8988T (cell line): Measurements from ENCODE around the gene RNF212B.
"Not testable (repeated sequence)": the region's sequence is repeated elsewhere in the genome, so short reads cannot be mapped to it uniquely, and the experiment has no call there.

Source experiments
- DNase-seq: peaks from one replicate; pipeline ENCODE4 v3.0.0; 2011

The RNF212B gene

DNA sequence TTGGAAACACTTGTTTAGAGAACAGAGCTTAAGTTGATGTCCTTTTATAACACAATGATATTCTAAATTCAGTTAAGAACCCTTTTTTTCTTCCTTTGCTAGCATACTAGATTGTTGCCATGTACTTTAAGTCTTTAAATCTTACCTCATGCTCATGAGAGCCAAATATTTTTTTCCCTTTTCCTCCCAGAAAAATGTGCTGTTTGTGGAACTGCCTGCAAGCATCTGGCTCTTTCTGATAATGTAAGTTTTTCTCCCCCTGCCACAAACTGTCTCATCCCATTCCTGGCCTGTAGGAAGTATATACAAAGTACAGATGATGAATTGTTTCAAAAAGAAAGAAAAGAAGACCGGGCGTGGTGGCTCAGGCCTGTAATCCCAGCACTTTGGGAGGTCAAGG lies 5.3 kb downstream of the RNF212B start:
- no peak for DNase-seq

DNA sequence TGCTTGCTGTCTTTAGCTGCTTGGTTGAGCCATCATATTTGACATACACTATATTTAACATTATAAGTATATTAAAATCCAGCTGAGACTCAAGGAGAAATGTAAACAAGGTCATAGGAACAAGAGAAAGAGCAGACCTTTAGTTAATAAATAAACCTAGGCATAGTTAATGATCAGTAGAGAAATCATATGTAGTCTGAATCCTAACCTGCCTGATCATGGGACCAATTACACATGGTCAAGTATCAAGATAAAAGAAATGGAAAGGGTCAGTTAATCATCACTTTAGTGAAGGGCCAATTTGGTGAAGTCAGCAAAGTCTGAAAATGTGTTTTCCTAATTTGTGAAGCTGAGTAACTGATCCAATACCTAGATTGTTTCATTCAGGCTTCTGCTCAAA lies 7.5 kb downstream of the RNF212B start:
- no peak for DNase-seq

DNA sequence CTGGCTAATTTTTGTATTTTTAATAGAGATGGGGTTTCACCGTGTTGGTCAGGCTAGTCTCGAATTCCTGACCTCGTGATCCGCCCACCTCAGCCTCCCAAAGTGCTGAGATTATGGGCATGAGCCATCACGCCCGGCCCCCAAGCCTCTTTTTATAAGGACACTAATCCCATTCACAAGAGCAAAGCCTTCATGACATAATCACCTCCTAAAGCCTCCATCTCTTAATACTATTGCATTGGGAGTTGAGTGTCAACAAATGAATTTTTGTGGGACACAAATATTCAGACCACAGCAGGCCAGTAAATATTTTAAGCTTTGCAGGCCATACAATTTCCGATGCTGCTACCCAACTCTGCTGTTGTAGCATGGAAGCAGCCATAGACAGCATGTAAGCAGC lies 10.9 kb downstream of the RNF212B start:
- DNase-seq: no peak

DNA sequence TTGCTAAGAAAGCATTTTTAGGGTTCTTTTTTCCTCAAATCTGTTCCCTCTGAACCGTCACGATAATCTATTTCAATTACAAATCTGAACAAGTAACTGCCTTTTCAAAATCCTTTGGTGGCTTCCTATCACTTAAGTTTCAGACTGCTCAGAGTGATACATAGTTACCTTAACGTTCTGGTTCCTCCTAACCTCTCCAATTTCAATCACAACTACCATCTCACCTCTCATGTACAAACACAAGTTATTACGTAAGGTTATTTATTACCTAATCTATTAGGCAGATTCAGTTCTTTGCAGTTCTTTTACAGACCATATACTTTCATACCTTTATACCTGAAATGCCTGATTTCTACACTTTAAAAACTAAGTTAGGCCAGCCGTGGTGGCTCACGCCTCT lies 12.1 kb downstream of the RNF212B start:
- no peak for DNase-seq

DNA sequence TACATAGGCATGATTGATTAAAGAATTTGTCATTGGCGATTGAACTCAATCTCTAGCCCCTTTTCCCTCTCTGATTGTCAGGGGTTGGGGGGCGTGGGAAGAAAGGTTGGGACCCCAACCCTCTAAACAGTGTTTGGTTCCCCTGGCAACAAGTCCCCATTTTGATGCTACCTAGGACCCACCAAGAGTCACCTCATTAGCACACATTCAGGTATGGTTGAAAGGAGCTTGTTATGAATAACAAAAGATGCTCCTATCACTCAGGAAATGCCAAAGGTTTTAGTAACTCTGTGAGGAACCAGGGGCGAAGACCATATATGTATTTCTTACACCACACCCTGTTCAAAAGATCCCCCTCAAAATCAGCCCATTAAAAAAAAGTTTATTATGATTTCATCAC lies 14.3 kb downstream of the RNF212B start:
- DNase-seq: no peak

DNA sequence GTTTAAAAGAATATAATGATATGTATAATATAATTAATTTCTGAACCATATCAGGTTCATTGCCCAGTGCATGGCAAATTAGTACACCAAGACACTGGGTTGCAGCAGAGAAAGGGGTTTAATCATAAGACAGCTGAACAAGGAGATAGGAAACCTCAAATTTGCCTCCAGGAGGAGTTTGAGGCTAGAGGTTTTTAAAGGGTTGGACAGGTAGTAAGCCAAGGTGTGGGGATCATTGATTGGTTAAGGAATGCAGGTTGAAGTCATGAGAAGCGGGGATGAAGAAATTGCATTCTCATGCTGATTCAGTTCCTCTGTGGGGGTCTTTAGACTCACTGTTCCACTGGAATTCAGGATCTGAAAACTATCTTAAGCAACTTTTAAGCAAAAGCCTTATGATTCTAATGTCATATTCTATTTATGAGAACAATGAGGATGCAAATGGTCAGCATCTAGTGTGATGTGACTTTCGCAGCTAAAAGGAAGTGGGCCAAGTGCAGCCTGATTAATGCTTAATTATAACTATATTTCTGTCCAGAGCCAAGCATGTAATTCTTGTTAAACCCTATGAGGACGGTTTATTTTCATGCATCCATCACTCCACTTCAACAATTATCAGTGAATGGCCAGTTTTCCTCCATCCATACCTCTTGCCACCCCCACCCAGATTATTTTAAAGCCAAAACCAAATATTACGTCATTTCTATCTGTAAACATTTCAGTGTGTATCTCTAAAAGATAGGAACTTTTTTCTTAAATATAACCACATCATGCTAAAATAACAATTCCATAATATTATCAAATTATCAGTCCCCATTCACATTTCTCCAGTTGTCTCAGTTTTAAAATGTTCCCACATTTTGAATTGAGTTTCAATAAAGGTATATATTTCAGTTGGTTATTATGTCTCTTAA lies 14.9 kb downstream of the RNF212B start:
- DNase-seq: no peak

DNA sequence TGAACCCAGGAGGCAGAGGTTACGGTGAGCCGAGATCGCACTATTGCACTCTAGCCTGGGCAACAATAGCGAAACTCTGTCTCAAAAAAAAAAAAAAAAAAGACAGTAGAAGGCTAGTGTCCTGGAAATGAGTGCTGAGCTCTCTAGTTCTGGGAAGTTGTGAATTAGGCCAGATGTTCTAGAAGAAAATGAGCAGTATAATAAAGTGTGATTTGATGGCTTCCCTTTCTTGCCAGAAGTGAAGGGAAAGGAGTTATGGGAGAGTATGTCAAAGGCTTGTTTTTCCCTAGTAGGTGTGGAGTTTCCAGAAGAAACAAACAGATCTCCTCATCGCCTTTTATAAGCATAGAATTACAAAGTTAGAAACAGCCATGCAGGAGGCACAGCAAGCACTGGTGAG lies 20.5 kb downstream of the RNF212B start:
- DNase-seq: no peak

DNA sequence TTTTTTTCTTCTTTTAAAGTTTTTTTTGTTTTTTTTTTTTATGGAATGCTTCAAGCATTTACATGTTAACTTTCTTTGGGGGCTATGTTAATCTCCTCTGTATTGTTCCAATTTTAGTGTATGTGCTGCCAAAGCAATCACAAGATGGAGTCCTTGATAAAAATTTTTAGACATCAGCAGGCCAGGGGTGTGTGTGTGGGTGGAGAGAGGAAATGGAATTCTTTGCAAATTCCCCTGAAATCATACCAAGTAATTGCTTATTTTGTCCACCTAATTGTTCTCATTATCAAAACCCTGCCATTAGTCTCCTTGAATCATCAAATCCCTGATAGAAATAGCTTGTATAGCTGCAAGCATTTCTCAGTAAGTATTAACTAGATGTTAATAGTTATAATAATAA lies 21.7 kb downstream of the RNF212B start:
- DNase-seq: no peak

DNA sequence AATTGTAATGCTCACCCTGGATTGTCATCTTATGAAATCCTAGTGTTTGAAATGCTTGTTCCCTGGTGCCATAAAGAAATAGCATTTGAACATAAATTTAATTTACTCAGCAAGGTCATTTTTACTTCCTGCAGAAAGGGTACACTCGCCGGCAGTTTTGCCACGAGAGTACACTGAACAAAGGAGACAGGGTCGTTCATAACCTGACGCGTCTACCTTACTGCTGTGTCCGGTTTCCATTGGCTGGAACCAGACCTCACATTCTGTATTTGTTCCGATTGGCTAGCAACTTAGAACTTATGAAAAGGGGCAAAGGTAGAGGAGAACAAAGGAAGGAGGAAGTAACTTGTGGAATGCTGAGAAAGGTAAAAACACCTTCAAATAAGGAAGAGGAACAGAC lies 23.1 kb downstream of the RNF212B start:
- not testable (repeated sequence) for DNase-seq

DNA sequence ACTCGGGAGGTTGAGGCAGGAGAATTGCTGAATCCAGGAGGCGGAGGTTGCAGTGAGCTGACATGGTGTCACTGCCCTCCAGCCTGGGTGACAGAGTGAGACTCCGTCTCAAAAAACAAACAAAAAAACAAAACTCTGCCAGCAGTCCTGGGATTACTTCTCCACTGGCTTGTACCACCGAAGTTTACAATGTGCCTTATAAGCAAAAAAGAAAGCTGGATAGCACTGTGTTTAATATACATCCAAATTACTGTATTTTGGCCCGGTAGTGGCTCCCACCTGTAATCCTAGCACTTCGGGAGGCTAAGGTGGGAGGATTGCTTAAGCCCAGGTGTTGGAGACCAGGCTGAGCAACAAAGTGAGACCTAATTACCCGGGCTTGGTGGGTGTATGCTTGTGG lies 31.5 kb downstream of the RNF212B start:
- no peak for DNase-seq

DNA sequence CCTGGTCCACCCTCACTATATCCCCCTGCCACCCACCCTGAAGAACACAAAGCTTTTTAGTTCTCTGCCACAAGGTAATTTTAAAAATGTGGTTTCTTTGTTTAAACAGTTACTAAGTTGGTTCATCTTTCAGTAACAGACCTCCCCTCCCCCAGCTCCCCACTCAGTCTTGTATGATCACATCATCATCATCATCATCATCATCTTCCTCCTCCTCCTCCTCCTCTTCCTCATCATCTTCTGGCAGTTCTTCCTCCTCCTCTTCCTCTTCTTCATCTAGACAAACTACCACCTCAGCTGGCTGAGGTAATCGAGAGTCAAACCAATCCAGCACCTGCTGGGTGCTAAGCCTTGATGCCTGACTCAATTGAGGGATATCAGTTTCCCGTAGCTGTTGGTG lies 37.7 kb downstream of the RNF212B start:
- DNase-seq: no peak

DNA sequence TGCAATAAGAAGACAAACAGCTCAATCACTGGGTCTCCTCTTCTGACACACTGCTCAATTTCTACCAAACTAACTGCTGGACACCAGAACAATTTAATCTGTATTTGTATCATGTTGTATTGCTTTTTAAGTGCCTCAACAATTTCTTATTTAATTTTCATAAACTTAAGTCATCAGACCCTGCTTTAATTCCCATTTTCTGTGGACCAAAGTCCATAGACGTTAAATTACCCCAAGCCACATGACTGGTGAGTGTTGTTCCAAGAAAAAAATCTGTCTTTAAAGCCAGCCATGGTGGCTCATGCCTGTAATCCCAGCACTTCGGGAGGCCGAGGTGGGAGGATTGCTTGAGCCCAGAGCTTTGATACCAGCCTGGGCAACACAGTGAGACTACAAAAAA lies 39.5 kb downstream of the RNF212B start:
- DNase-seq: no peak

DNA sequence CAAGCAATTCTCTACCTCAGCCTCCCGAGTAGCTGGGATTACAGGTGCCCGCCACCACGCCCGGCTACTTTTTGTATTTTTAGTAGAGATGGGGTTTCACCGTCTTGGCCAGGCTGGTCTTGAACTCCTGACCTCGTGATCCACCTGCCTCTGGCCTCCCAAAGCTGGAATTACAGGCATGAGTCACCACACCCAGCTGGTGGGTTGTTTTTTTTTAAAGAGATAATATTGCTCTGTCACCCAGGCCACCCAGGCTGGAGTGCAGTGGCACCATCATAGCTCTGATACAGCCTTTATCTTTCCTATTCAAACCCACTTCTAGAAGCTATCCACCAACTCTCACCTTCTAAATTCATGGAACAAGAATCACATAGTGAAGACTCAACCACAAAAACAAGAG lies 40.2 kb downstream of the RNF212B start:
- not testable (repeated sequence) for DNase-seq

DNA sequence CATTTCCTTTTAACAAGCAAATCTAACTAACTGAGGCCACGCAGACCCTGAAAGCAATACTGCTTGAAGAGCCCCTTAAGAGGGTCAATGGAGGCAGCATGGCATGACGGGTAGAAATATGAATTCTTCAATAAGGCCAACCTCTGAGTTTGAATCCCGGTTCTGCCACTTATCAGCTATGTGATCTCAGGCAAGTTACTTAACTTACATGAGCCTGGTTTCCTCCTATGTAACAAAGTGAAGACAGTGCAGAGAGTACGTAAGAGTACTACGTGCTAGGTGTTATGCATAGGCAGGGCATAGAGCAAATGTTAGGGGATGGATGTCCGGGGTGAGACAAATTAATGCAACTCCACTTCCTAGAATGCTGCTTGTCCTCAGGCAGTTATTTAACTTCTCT lies 43.5 kb downstream of the RNF212B start:
- DNase-seq: no peak

DNA sequence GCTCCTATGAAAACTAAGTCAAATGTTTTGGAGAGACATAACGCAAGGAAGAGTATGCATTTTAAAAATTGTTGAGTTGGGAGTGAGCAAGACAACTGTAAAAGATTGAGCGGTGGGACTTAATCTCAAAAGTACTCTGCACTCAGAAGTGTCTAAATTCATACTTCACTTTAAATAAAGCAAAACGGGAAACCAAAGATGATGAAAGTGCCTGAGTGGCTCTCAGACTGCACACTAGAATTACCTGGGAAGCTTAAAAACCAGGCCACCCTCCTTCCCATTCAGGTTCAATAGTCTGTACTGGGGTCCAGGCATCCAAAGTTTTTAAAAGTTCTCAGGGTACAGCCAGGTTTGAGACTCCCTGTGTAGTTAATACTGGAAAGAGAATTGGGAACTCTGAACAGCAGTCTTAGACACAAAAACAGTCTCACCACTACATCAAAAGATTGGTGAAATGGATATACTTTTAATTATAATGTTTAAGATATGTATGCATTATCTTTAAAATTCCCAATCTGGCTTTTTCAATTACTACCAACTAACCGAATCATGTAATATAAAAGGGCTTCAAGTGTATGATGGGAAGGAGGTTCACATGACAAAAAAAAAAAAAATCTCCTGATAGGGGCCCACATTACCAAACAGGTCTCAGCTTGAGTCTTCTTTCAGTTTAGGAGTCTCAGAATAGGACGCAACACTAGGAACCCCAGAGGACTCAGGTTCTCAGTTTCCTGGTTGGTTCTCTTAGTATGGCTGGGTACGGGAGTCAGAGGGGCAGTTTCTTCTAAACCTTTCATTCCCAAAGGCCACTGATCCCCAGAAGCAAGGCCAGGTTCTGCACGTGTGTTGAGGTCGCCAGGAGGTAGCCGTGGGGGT lies 47.2 kb downstream of the RNF212B start:
- no peak for DNase-seq

DNA sequence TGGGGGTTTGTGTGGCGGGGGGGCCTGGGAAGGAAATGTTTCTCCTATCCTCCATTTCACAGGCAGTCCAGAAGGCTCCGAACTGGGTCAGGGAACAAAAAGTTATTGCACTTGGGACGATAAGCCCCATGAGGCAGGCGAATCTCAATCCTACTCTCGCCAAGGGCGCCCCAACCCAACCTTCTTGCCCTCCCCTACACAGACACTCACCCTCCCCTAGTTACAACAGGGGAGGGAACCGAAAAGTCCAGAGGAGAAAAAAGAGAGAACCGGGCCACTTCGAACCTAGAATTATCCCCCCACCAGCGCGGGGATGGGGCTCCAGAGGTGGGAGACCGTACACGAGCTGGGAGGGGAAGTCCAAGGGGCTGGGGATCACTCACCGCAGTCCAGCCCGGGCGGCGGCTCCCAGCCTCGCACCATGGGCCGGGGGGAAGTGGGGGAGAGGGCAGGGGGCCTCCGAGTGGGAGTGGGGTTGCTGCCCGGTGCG lies 47.8 kb downstream of the RNF212B start:
- DNase-seq: no peak

DNA sequence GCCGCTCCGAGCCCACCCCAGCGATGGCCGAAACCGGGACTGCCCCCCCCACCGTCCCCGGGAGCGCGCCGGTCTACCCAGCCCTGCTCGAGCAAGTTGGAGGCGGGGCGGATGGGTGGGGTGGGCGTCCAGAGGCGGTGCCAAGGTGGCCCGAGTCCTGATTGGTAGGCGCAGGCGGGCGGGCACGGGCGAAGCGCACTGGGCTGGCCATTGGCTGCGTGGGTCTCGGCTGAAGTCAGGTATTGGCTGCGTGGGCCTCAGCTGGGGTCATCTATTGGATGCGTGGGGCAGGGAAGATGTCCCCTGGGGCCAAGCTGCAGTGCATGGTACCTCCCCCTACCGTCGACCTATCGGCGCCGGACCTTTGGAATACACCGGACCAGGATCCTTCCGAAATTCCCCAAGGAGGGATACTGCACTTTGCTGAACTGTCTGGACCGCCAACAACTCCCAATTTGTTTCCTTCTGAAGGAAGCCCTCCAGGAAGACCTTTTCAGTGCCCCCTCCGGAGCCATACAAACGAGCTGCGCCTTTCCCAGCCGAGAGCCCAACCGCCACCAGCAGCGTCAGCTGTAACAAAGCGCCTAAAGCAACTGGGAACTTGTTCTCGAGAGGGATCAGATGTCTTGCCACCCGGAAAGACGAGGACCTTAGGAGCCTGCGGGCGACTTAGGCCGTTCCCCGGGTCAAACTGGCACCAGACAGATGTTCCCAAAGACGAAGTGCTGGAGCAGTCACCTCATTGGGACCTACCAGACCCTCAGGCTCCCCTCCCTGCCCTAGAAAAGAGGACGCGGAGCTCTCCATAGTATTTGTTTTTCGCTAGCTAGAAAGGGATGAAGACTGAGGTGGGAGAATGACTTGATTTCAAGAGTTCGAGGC lies 48.5 kb downstream of the RNF212B start, which contains the start of gene HOMEZ:
HOMEZ (minus strand) TSS at position 113 of the 882 bp plus-strand sequence. CDS start 180 bp downstream, outside the sequence.
- DNase-seq: peak; percentile 71

DNA sequence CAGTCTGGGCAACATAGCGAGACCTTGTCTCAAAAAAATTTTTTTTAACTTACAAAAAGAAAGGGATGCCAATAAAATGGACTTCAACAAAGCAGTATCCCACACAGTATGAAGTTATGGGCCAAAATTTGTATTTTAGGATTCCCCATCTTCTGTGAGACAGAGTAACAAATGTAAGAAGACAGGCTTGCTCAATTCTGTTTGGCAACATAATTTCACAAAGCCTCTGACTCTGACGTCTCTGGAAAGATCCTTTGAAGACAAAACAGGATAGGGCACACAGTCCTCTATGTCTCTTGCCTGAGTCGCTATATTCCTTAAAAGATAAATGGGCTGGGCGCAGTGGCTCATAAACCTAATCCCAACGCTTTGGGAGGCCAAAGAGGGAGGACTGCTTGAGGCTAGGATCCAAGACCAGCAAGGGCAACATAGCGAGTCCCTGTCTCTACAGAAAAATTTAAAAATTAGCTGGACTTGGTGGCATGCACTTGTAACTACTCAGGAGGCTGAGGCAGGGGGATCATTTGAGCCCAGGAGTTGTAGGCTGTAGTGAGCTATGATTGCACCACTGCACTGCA lies 49.3 kb downstream of the RNF212B start:
- no peak for DNase-seq

DNA sequence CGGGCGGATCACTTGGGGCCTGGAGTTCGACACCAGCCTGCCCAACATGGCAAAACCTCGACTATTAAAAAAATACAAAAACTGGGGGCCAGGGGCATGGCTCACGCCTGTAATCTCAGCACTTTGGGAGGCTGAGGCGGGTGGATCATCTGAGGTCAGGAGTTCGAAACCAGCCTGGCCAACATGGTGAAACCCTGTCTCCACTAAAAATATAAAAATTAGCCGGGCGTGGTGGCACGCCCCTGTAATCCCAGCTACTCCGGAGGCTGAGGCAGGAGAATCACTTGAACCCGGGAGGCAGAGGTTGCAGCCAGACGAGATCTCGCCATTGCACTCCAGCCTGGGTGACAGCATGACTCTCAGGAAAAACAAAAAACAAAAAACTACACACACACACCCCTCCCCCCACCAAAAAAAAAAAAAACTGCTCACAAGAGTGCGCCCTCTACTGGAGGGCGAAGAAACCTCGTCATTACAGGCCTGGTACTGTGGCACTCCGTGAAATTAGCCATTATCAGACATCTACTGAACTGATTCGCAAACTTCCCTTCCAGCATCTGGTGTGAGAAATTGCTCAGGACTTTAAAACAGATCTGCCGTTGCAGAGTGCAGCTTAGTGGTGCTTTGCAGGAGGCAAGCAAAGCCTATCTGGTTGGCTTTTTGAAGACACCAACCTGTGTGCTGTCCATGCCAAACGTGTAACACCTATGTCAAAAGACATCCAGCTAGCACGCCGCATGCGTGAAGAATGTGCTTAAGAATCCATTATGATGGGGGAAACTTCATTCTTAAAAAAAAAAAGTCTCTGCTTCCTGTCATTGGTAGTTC lies 57.2 kb downstream of the RNF212B start:
- no peak for DNase-seq

DNA sequence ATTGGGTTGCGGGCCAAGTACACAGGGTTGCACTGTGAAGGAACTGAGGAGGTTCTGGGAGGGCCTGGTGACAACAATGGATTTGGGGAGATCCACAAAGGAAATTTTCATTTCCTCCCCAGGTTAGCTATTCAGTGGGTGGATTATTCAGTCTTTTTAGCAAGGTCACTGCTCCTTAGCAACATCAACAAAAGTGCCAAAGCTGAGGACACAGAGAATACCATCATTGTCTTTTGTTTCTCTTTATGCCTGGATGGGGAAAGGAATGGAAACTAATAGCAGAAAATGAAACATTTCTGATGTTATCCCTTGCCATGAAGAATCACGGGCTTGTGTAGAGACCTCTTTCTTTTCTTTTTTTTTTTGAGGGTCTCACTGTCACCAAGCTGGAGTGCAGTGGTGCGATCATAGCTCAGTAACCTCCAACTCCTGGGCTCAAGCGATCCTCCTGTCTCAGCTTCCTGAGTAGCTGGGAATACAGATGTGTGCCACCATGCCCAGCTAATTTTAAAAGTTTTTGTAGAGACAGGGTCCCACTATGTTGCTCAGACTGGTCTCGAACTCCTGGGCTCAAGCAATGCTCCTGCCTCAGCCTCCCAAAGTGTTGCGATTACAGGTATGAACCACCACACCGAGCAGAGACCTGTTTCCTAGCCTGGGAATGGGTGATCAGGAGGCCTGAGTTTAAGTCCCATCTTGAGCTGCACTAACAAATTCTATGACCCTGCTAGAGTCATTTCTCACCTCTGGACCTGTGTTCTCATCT lies 58.5 kb downstream of the RNF212B start:
- no peak for DNase-seq

DNA sequence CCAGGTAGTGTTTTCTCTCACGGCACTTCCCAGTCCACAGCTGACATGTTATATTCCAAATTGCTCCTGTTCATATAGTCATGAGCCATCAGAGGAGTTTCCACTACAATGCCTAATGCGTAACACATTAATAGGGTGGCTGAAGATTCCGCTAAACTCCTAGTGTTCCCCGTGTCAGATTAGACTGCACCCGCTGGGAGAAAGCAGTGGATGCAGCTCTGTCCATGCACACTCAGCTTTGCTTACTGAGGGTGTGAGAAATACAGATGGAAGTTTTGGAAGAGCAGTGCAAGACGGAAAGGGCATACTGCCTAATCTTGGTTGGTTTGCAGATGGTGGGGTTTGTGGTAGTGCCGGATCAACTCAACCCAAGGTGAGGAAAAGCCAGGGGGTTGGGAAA lies 59.4 kb downstream of the RNF212B start:
- DNase-seq: no peak
